ENCODE measurements around the gene ATP13A3. TPM values are rescaled to one million over a fixed set of nuclear protein-coding genes. Genes with fewer than 3 reads are reported as not detected.

ATP13A3 gene
- total RNA-seq, 1 donor from 2014 or later = 60.2 TPM

DNA sequence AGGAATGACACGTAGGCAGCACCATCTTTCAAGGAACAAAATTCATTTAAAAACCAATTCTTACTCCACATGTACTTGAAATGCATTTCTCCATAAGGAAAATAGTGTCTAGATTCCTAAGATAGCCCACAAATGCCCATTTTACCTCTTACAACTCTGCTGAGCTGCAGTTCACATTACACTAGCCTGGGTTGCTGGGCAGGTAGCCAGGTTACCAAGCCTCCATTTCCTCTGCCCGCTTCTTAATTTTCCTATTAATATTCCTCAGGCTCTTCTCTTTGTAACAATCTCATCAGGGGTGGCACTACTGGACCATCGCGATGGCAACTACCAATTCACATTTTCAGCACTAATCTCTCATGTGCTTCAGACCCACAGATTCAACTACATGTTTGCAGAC, 10.8 kb downstream of the ATP13A3 start:
- Mint-ChIP-seq H3K4me3 (no peak overlapping the region), H3K27me3 (ENCODE audit: low read depth) (no peaks in the 10 kb centered on the region), H3K9me3 (no peaks in the 10 kb centered on the region), H3K27ac (no peak overlapping the region), H3K36me3 (peaks cover 2% of the 10 kb centered on the region), H3K4me1 (peaks cover 9% of the 10 kb centered on the region)
- no peak for DNase-seq (ENCODE audit: low spot score in 2 of 2, unreplicated experiment in 2 of 2)
- TF ChIP-seq CTCF (IDR thresholded peaks at IDR 0.05; ENCODE audit: unreplicated experiment) = no peak

GRCh38 chr3:194475138-194475932, 11.5 kb downstream of the ATP13A3 start:
- no peak for TF ChIP-seq CTCF (IDR thresholded peaks at IDR 0.05; ENCODE audit: unreplicated experiment)
- Mint-ChIP-seq H3K9me3 (no peaks in the 10 kb centered on the region), H3K4me1 (peaks cover 10% of the 10 kb centered on the region), H3K36me3 (peaks cover 2% of the 10 kb centered on the region), H3K4me3 (no peak overlapping the region), H3K27me3 (ENCODE audit: low read depth) (no peaks in the 10 kb centered on the region), H3K27ac (no peak overlapping the region)
- no peak for DNase-seq (ENCODE audit: low spot score in 2 of 2, unreplicated experiment in 2 of 2)

DNA sequence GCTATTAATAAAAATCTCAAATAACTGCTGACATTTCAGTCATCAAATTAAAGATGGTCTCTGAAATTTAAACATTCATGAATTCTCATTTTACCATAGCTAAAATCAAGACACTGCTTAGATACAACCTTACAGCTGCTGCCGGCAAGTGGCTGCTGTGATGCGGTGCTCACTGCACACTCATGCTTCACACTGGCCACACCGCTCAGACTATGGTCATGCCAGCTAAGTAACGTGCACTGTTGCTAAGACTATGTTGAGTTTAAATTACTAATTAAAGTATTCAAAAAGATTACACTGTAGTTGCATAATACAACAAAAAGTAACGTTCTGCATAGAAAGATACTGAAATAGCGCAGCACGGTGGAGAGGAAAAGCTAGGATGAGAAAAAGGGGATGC, 12.1 kb downstream of the ATP13A3 start:
- H3K4me1 Mint-ChIP-seq = peaks cover 4% of the 10 kb centered on the region
- H3K27ac Mint-ChIP-seq = no peak overlapping the region
- no peaks in the 10 kb centered on the region for H3K9me3 Mint-ChIP-seq
- peaks cover 2% of the 10 kb centered on the region for H3K36me3 Mint-ChIP-seq
- H3K27me3 Mint-ChIP-seq (ENCODE audit: low read depth) = no peaks in the 10 kb centered on the region
- DNase-seq (ENCODE audit: low spot score in 2 of 2, unreplicated experiment in 2 of 2) = no peak
- no peak overlapping the region for H3K4me3 Mint-ChIP-seq
- no peak for TF ChIP-seq CTCF (IDR thresholded peaks at IDR 0.05; ENCODE audit: unreplicated experiment)

GRCh38 chr3:194472290-194472920, 14.4 kb downstream of the ATP13A3 start:
- H3K36me3 Mint-ChIP-seq = peaks cover 2% of the 10 kb centered on the region
- H3K9me3 Mint-ChIP-seq = no peaks in the 10 kb centered on the region
- no peaks in the 10 kb centered on the region for H3K27me3 Mint-ChIP-seq (ENCODE audit: low read depth)
- TF ChIP-seq CTCF (IDR thresholded peaks at IDR 0.05; ENCODE audit: unreplicated experiment) = peak; percentile 90
- no peak overlapping the region for H3K27ac Mint-ChIP-seq
- no peak overlapping the region for H3K4me3 Mint-ChIP-seq
- no peak for DNase-seq (ENCODE audit: low spot score in 2 of 2, unreplicated experiment in 2 of 2)
- peaks cover 7% of the 10 kb centered on the region for H3K4me1 Mint-ChIP-seq

DNA sequence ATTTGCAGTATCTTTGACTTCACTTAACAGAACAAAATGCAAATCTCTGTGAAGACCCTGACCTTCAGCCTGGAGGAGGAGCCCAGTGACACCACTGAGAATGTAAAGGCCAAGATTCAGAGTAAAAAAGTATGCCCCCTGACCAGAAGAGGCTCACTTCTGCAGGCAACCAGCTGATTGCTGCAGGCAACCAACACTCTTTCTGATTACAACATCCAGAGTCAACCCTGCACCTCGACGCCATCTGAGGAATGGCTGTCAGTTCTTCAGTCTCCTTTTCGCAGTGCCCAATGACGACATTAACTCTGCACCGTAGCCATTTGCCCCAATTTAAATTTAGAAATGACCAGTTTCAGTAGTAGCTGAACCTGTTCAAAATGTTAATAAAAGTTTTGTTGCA, 14.9 kb downstream of the ATP13A3 start:
- Mint-ChIP-seq H3K36me3 (peaks cover 2% of the 10 kb centered on the region), H3K9me3 (no peaks in the 10 kb centered on the region), H3K4me1 (peaks cover 10% of the 10 kb centered on the region), H3K4me3 (no peak overlapping the region), H3K27me3 (ENCODE audit: low read depth) (no peaks in the 10 kb centered on the region), H3K27ac (no peak overlapping the region)
- TF ChIP-seq CTCF (IDR thresholded peaks at IDR 0.05; ENCODE audit: unreplicated experiment) = no peak
- DNase-seq (ENCODE audit: low spot score in 2 of 2, unreplicated experiment in 2 of 2) = no peak
